Measurements from ENCODE around the gene ZNF835.

The ZNF835 gene

DNA sequence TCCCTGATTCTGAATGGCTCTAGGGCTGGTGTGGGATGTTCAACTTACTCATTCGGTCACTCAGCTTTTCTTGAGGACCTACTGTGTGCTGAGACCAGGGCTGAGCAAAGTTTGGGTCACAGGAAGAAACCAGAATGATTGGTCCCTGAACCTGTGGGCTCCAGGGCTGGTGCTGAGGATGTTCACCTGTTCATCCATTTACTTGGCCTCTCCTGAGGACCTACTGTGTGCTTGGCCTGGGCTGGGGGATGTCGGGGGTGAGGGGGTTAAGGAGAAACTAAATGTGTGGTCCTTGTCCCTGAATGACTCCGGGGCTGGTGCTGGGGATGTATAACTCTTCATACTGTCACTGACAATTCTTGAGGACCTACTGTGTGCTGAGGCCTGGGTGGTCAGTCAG lies 10.3 kb downstream of the ZNF835 start:
- DNase-seq, result no peak

DNA sequence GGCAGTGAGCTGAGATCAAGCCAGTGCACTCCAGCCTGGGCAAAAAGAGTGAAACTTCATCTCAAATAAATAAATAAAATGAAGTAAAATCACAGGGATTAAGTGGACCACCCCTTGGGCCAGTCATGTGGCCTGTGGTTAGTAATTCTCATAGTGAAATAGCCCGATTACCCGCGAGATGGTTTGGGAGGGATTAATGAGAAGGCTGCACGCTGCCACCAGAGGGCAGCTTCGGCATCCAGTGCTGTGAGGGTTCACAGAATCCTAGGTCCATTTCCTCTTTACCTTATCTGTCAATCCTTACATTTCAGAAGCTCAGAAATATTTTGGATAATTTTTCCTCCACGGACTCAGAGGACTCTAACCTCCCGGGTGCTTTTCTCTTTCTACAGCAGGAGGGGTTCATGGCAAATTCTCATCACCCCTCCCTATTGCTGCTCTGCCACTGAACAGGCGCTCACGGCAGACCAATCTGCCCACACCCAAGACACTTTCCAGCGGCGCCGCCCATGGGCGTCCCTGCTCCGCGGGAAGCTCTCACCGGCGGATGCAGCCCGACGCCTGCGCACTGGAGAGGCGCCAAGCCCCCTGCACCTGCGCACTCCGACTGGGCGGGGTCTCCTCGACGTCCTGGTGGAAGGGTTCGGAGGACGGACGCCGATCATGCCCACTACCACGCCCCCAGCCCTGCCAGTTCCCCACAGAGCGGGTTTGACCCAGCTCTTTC lies 11.0 kb downstream of the ZNF835 start:
- peak in 1 of 4 experiments; percentile 17 for DNase-seq

DNA sequence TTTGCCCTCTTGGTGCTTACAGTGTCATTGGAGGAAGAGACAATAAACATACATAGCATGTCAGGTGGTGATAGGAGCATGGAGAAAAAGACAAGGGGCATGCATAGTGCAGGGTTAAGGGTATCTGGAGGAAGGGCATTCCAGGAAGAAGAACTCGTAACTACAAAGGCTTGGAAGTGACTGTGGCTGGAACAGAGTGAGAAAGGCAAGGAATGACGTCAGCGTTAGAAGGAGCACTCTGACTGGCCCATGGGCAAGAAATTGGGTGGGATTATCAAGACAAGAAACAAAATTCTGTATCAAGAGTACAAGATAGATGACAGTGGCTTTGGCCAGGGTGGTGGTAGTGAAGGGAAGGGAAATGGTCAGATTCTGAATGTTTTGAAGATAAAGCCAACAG lies 17.4 kb downstream of the ZNF835 start:
- no peak for DNase-seq

DNA sequence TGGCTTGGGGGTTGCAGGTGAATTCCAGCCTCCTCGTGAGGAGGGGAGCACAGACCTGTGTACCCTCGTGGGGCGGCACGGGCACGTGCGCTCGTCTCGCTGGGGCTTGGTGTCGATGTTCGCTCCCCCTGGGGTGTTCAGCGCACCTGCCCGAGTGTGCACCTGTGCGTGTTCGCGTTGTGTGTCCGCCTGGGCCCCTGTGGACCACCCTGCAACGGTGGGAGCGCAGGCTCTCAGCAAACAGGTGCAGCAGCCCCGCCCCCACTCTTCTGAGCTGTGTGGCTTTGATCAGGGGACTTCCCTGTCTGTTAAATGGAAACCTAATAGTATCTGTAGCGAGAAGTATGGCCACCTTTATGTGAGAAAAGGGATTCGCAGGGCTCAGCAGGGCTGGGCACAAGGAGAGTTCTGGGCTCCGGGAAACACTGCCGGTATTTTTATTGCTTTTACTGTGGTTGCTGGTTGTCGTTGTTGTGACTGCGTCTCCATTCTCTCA lies 28.0 kb downstream of the ZNF835 start:
- DNase-seq, result no peak

DNA sequence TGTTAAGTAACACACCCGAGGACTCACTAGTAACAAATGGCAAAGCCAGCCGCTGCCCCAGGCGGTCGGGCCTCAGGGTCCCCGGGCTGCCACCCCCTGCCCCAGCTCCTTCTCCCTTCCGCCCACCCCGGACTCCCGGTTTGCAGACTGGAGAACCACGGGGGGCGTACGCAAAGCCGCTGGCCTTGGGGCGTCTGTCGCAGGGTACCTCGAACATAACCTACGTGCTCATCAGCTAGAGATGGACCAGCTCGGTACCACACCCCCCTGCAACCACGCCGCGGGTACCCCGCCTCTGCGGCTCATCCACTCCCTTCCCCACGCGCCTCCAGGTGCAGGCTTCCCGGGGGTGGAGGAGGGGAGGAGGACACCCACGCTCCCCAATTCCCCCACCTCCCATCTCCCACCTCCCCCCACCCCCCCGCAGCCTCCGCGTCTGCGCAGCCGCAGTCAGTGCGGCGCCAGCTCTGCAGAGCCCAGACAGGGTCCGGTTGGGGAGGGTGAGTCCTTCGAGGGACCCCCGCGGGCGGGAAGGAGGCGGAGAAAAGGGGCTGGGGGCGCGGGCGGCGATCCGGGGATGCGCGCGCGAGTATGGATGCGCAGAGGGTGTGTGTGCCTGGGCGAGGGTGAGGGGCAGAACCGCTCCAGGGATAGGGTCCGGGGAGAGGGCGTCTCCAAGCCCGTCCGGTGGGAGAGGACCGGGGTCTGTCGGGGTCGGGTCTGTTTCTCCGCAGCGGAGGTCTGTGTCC lies 28.7 kb downstream of the ZNF835 start, which contains the start of gene SMIM17:
SMIM17 (plus strand) TSS at position 449 of the 749 bp plus-strand sequence. CDS start 2,509 bp downstream, outside the sequence.
- no peak for DNase-seq

DNA sequence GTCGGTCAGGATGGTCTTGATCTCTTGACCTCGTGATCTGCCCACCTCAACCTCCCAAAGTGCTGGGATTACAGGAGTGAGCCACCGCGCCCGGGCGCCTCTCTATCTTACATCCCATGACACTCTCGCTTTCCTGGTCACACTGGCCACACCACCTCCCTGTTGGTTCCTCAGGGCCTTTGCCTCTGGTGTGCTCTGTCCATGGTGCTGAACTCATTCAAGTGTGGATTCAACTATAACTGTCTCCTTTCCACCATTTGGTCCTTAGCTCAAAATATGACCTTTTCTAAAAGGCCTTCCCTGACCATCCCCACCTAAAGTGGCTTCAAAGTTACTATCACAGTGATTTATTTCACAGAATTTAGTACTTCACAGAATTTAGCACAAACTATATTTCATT lies 32.3 kb downstream of the ZNF835 start:
- DNase-seq, result peak in 2 of 4 experiments; percentile 16 to 23

DNA sequence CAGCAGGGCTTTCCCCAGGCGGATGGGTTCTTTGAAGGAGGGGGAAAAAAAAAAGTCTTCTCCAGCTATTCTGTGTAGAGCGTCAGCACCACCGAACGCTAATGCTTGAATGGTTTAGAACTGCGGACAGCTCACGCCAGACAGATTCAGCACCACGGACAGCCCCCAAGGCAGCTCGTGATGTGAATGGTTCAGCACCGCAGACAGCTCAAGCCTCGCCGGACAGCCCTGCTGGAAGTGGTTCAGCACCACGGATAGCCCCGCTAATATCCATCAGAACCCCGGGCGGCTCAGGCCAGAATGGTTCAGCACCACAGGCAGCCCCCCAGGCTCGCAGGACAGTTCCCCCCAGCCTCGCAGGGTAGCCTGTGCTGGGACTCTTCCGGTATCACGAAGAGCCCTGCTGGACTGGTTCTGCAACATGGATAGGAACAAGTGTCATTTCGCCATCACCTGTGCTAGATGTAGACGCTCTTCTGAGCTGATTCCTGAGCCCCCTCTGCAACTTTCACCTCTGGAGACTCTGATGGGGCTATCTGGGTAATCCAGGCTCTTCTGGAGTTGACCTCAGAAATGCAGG lies 33.5 kb downstream of the ZNF835 start:
- DNase-seq, result peak; percentile 44 to 75 (median 58)

DNA sequence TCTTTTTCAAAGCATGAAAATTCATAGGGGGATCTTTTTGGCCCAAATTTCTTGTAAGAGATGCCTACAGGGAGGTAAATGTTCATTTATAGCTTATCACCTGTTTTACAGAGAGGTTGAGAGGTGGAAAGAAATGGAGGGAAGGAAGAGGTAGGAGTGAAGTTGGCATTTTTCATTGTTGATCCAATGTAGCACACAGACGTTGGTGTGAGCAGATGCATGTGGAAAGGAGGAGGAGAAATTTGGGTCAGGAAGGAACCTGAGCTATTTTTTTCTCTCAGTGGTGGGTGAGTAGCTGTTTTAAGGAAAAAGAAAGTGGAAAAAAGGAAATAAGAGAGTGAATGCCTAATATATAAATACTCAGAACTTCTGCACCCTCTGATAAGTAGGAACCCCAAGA lies 38.5 kb downstream of the ZNF835 start:
- no peak for DNase-seq

DNA sequence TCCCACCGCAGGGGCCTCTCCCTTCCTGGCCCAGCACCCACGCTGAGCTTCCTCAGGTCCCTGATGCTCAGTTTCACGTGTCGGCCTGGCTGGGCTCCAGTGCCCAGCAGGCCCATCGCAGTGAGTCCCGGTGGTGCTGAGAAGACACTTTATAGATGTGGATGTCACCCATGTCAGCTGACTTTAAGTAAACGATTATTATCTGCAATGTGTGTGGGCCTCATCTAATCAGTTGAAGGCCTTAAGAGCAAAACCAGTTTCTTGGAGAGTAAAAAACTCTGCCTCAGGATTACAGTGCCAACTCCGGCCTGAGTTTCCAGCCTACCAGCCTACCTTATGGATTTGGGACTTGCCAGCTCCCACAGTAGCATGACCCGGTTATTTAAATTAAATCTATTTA lies 45.8 kb downstream of the ZNF835 start:
- no peak for DNase-seq

DNA sequence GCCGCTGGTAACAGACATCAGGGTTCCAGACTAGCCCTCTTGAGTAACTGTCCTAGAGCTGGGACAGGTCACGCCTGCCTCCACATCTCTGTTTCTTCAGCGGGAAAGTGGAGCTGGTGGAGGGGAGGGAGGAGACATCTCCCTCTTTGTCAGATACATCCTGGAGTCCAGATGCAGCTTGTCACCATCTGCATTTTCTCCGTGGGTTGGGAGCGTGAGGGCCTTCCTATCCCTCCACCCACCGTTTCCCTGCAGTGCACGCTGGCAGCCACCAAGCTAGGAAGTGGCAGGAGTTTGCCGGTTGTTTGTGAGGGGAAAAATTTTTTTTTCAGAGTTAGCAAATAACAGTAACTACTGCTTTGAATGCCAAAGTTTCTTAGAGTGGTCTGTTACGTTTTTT lies 48.6 kb downstream of the ZNF835 start:
- no peak for DNase-seq

DNA sequence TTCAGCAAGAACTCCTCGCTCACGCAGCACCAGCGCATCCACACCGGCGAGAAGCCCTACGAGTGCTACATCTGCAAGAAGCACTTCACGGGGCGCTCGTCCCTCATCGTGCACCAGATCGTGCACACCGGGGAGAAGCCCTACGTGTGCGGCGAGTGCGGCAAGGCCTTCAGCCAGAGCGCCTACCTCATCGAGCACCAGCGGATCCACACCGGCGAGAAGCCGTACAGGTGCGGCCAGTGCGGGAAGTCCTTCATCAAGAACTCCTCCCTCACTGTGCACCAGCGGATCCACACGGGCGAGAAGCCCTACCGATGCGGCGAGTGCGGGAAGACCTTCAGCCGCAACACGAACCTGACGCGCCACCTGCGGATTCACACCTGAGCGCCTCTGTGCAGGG lies 49.2 kb downstream of the ZNF835 start:
- no peak for DNase-seq

DNA sequence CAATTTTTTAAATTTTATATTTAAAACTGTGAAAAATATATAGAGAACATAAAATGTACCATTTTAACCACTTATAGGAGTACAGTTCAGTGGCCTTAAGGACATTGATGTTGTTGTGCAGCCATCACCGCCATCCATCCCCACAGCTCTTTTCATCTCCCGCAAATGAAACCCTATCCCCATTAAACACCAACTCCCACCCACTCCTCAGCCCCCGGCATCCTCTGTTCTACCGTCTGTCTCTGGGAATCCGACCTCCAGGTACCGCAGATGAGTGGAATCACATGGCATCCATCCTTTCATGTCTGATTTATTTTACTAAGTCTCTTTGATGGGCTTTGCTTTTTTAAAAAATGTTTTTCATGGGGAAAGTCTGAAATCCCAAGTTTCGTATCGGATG lies 52.4 kb downstream of the ZNF835 start:
- no peak for DNase-seq

DNA sequence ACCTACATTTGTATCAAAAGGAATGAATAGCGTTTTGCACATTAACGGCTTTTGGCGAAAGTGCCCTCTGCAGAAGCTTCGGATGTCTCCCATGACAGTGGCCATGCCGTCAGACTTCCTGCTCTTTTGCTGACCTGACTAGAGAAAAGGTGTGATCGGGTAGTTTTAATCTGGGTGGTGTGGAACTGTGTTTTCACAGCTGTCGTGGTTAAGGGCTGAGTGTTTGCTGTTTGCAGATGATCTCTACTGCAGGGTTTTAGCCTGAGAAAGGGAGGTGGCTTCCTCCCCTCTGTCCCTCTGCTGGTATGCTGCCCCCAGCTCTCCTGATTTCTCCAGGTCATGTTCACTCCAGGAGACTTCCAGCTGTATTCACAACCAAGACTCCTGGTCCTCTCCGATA lies 54.0 kb downstream of the ZNF835 start:
- DNase-seq, result no peak

DNA sequence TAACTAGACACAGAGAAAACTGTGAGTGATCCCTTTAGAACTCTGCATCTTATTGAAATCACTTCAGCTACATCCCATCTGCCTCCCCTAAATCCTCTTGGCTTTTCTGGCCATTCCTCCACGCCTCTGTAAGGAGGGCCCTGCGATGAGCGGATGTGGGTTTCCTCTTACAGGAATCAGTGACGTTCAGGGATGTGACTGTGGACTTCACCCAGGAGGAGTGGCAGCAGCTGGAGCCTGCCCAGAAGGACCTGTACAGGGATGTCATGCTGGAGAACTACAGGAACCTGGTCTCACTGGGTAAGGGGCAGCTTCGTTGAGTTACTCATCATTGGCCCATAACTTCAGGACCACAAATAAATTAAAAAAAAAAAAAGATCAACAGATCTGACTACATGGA lies 57.9 kb downstream of the ZNF835 start:
- DNase-seq, result no peak

DNA sequence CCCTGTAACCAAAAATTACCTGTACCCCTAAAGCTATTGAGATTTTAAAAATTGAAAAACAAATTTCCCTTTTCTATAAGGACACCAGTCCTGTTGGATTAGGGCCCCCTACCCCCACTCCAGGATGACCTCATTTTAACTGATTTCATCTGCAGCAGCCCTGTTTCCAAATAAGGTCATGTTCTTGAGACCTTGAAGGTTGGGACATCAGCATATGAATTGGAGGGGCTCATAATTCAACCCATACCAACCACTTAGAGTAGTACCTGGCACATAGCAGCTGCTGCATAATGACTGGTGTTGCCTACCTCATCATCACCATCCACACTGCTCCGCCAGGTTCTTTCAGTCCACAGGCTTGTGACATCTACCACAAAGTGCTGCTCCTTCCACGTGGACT lies 58.8 kb downstream of the ZNF835 start:
- DNase-seq, result no peak
